ENCODE measurements around the gene SYNDIG1.

Gene SYNDIG1

GRCh38 chr20:24664266-24664986 lies 195.0 kb downstream of the SYNDIG1 start:
- DNase-seq, result no peak

GRCh38 chr20:24665196-24665595 lies 195.8 kb downstream of the SYNDIG1 start:
- DNase-seq, result no peak

- DNase-seq, result no peak
Observed at GRCh38 chr20:24665741-24666191, 196.3 kb downstream of the SYNDIG1 start.

- no peak for DNase-seq
Observed at GRCh38 chr20:24667689-24668383, 198.4 kb downstream of the SYNDIG1 start.

GRCh38 chr20:24668384-24668702 lies 198.9 kb downstream of the SYNDIG1 start:
- no peak for DNase-seq

- DNase-seq, result no peak
Observed at GRCh38 chr20:24668791-24669190, 199.4 kb downstream of the SYNDIG1 start.

GRCh38 chr20:24669701-24670100 lies 200.3 kb downstream of the SYNDIG1 start:
- DNase-seq, result no peak

- DNase-seq, result no peak
Observed at GRCh38 chr20:24670341-24670872, 201.0 kb downstream of the SYNDIG1 start.

GRCh38 chr20:24670981-24671380 lies 201.6 kb downstream of the SYNDIG1 start:
- no peak for DNase-seq

GRCh38 chr20:24672181-24672880 lies 202.9 kb downstream of the SYNDIG1 start:
- no peak for DNase-seq

- DNase-seq, result no peak
Observed at GRCh38 chr20:24672886-24673677, 203.7 kb downstream of the SYNDIG1 start.

- no peak for DNase-seq
Observed at GRCh38 chr20:24673678-24674570, 204.5 kb downstream of the SYNDIG1 start.

- DNase-seq, result no peak
Observed at GRCh38 chr20:24674921-24675605, 205.6 kb downstream of the SYNDIG1 start.

- no peak for DNase-seq
Observed at GRCh38 chr20:24675651-24676352, 206.4 kb downstream of the SYNDIG1 start.

GRCh38 chr20:24676353-24676977 lies 207.0 kb downstream of the SYNDIG1 start:
- no peak for DNase-seq

- no peak for DNase-seq
Observed at GRCh38 chr20:24676978-24677370, 207.5 kb downstream of the SYNDIG1 start.

GRCh38 chr20:24677626-24678315 lies 208.3 kb downstream of the SYNDIG1 start:
- DNase-seq, result no peak

- no peak for DNase-seq
Observed at GRCh38 chr20:24678351-24679106, 209.1 kb downstream of the SYNDIG1 start.

All from CD4-positive, alpha-beta T cell treated with Interferon alpha-2 for 1 hour (primary cell).